ENCODE results near the gene MED10.

- TF ChIP-seq CTCF (IDR thresholded peaks at IDR 0.05; ENCODE audit: poor library complexity, severe bottlenecking) (no peak), SMC3 (conservative IDR thresholded peaks at IDR 0.05; ENCODE audit: poor library complexity) (no peak)
Observed at GRCh38 chr5:6423327-6424109, 45.2 kb upstream of the MED10 start.
